HepG2 (cell line): ENCODE measurements around the gene H19. TPM values are rescaled to one million over a fixed set of nuclear protein-coding genes. Genes with fewer than 3 reads are reported as not detected.
A peak's percentile ranks its signal among the peaks of the same experiment; 100 is the strongest.

Source experiments
- ATAC-seq: fragments of 200-7000 bp; cut with Tn5 transposase; 3 replicates; pipeline ENCODE4 v1.9.1; 2020; ENCODE audit warnings: mild to moderate bottlenecking, moderate library complexity
- BruUV-seq: library from RNA; stranded (reverse); fragments of 400-500 nt; replicated peaks from 2 replicates; lab custom pipeline; 2021; lab: Mats Ljungman, UMichigan
- CTCF ChIA-PET: fragments of 300-600 bp; formaldehyde crosslinking; extraction: SDS; loops from one replicate; lab custom pipeline; 2021; ENCODE audit warnings: low total read pairs, inconsistent platforms, low intra/inter-chr PET ratio; lab: Yijun Ruan, JAX
- POLR2A ChIA-PET: fragments of 350-600 bp; sonication (Branson Sonifier 250); formaldehyde crosslinking; loops from one replicate; lab custom pipeline; 2020; ENCODE audit warnings: antibody characterized with exemption, inconsistent platforms; lab: Yijun Ruan, JAX
- DNase-seq: peaks from one replicate; pipeline ENCODE4 v3.0.0-alpha.2; 2015; ENCODE audit warnings: low spot score
- FAIRE-seq: peaks from 3 replicates; lab custom pipeline; 2011; peaks lifted over from hg19 to GRCh38; lab: Jason Lieb, UNC
- H2AFZ ChIP-seq: one replicate; pipeline ENCODE4 v1.6.1; 2011; ENCODE audit warnings: low read length, inconsistent platforms
- H3K27ac ChIP-seq: fragments of 300-600 bp; 3 replicates; pipeline ENCODE4 v1.8.0; 2011; ENCODE audit warnings: mixed run types, mild to moderate bottlenecking, mixed read lengths, low read length, inconsistent platforms; ENCODE audit not compliant: insufficient read depth; ENCODE audit errors: extremely low read length
- H3K27me3 ChIP-seq, 2 experiments: fragments of 200-600 bp in 1 of 2; 2 replicates in 1 of 2; 3 replicates in 1 of 2; pipeline versions ENCODE4 v1.6.0 to v1.8.0; 2011; ENCODE audit warnings: low read length in 2 of 2, mild to moderate bottlenecking in 2 of 2, moderate library complexity in 2 of 2, inconsistent platforms in 1 of 2; ENCODE audit not compliant: insufficient read depth in 2 of 2, control insufficient read depth in 1 of 2
- H3K36me3 ChIP-seq, 2 experiments: fragments of 200-600 bp in 1 of 2; replicated peaks in 1 of 2; 2 replicates in 1 of 2; 3 replicates in 1 of 2; pipeline versions ENCODE4 v1.5.1 to v1.8.0; 2011; ENCODE audit warnings: low read length in 2 of 2, inconsistent platforms in 1 of 2; ENCODE audit not compliant: insufficient read depth in 2 of 2, control insufficient read depth in 1 of 2
- H3K4me1 ChIP-seq: 2 replicates; pipeline ENCODE4 v1.5.1; 2012; ENCODE audit warnings: low read length, inconsistent platforms; ENCODE audit not compliant: insufficient read depth
- H3K4me2 ChIP-seq: 2 replicates; pipeline ENCODE4 v1.6.0; 2011; ENCODE audit warnings: low read depth, low read length, inconsistent platforms
- H3K4me3 ChIP-seq, 3 experiments: fragments of 200-600 bp in 1 of 3; sonication (generic), shearing (Covaris generic) in 1 of 3; replicated peaks in 1 of 3; 2 replicates each; pipeline ENCODE4 v1.5.1; 2011 to 2016; ENCODE audit warnings: low read length in 3 of 3, inconsistent platforms in 2 of 3, low read depth in 2 of 3, mild to moderate bottlenecking in 2 of 3, control low read depth in 1 of 3, mixed read lengths in 1 of 3; ENCODE audit not compliant: insufficient read depth in 1 of 3
- H3K79me2 ChIP-seq: one replicate; pipeline ENCODE4 v1.6.1; 2011; ENCODE audit warnings: low read length, inconsistent platforms; ENCODE audit not compliant: insufficient read depth
- H3K9ac ChIP-seq: 2 replicates; pipeline ENCODE4 v1.6.0; 2011; ENCODE audit warnings: mild to moderate bottlenecking, low read depth, low read length, inconsistent platforms; ENCODE audit not compliant: insufficient read depth
- H3K9me3 ChIP-seq: 2 replicates; pipeline ENCODE4 v1.5.1; 2012; ENCODE audit warnings: mild to moderate bottlenecking, low read length
- H4K20me1 ChIP-seq: 2 replicates; pipeline ENCODE4 v1.6.0; 2011; ENCODE audit warnings: inconsistent platforms, mild to moderate bottlenecking, low read length, moderate library complexity; ENCODE audit not compliant: insufficient read depth
- ARNT2 ChIP-seq: sonication (generic); formaldehyde crosslinking; IDR thresholded peaks from 2 replicates; pipeline ENCODE4 v1.8.0; 2022; ENCODE audit warnings: mild to moderate bottlenecking, low read depth, missing genetic modification reagents, moderate library complexity
- EED ChIP-seq: sonication (generic); formaldehyde crosslinking; IDR thresholded peaks from 2 replicates; pipeline ENCODE4 v1.5.0; 2020; ENCODE audit warnings: mild to moderate bottlenecking, missing genetic modification reagents
- SAFB2 ChIP-seq: sonication (generic); formaldehyde crosslinking; IDR thresholded peaks from 2 replicates; pipeline ENCODE4 v1.5.1; 2020; ENCODE audit warnings: missing genetic modification reagents, low read depth, mild to moderate bottlenecking, borderline replicate concordance
- SIN3B ChIP-seq: fragments of 150-350 bp; IDR thresholded peaks from 2 replicates; pipeline ENCODE4 v1.6.1; 2014; ENCODE audit warnings: low read length
- SRY ChIP-seq: sonication (generic); formaldehyde crosslinking; IDR thresholded peaks from 2 replicates; pipeline ENCODE4 v1.8.0; 2022; ENCODE audit warnings: mild to moderate bottlenecking, missing genetic modification reagents
- ZBTB38 ChIP-seq: sonication (generic); formaldehyde crosslinking; IDR thresholded peaks from 2 replicates; pipeline ENCODE4 v1.5.1; 2020; ENCODE audit warnings: mild to moderate bottlenecking, missing genetic modification reagents
- ZBTB7A ChIP-seq: sonication (generic); formaldehyde crosslinking; IDR thresholded peaks from 2 replicates; pipeline ENCODE4 v1.8.0; 2022; ENCODE audit warnings: mild to moderate bottlenecking, missing genetic modification reagents
- ZFX ChIP-seq: sonication (generic); formaldehyde crosslinking; IDR thresholded peaks from 2 replicates; pipeline ENCODE4 v1.4.0; 2020; ENCODE audit warnings: mild to moderate bottlenecking, low read depth, missing genetic modification reagents, moderate library complexity
- WGBS: methylation state at CpG from one replicate; pipeline ENCODE4 v1.1.6; 2017; ENCODE audit warnings: low lambda C conversion rate; 5-methylcytosine and 5-hydroxymethylcytosine counted together
- in situ Hi-C: cut with HindIII; loops from 2 replicates; pipeline ENCODE4 v1.10.0; 2017; ENCODE audit warnings: low pct_unique_long_range_greater_than_20kb; ENCODE audit not compliant: extremely low pct_ligation_motif_present
- intact Hi-C: fragments of 100-400 bp; cut with micrococcal nuclease; formaldehyde crosslinking; loops from one replicate; pipeline ENCODE4 v1.10.0; 2022; ENCODE audit not compliant: unreplicated experiment
- polyA plus RNA-seq, 8 experiments: library from polyadenylated mRNA; depleted of rRNA in 3 of 8; stranded (reverse) in 7 of 8; unstranded in 1 of 8; fragments of >200 nt; fragmentation: Illumina TruSeq in 4 of 8; extraction: Trizol in 4 of 8; gene quantifications; 2 replicates each; pipeline versions ENCODE4 v1.2.1 to v1.2.3, GENCODE V29; 2011 to 2016; ENCODE audit warnings: low read depth in 4 of 8, missing spikeins in 1 of 8, mixed read lengths in 1 of 8; ENCODE audit not compliant: insufficient read depth in 1 of 8
- total RNA-seq, 5 experiments: library from RNA; depleted of rRNA; stranded (reverse); fragments of >200 nt; fragmentation: Illumina TruSeq; extraction: Trizol; gene quantifications; 2 replicates each; pipeline ENCODE4 v1.2.3, GENCODE V29; 2016; ENCODE audit warnings: low read depth in 1 of 5

H19 gene
- total and polyA plus RNA-seq, 2 of the 13 experiments (the other 11 are each of a cell fraction or from before 2014, with no cell fraction given): 1.2 to 2.4 TPM

GRCh38 chr11:1998290-1998689 lies 648 bp upstream of the H19 start (continued):
- TF ChIP-seq EED (no peak), ZBTB7A (CRISPR knock-in tag) (no peak)
- TF ChIP-seq, all 625 proteins: peak for 0

GRCh38 chr11:1994121-1994520 lies 3.5 kb downstream of the H19 start:
- Histone ChIP-seq H3K4me2 (no peak overlapping the region), H3K27ac (no peak overlapping the region), H3K4me1 (no peaks in the 10 kb centered on the region), H3K79me2 (no peaks in the 10 kb centered on the region), H3K9ac (no peak overlapping the region), H2AFZ (no peak overlapping the region), H4K20me1 (no peaks in the 10 kb centered on the region), H3K27me3 (no peaks in the 10 kb centered on the region), H3K4me3 (no peak overlapping the region), H3K9me3 (no peaks in the 10 kb centered on the region), H3K36me3 (no peaks in the 10 kb centered on the region)
- ChIA-PET CTCF (no interaction called here), POLR2A (interaction anchor here (15.1 kb wide), 1 partner anchor 24 kb away, joined by 720 read pairs; no protein-coding TSS in a partner anchor)
- TF ChIP-seq EED: no peak
- no peak for TF ChIP-seq SIN3B
- intact Hi-C loops: no loop called here
- ATAC-seq: no peak
- FAIRE-seq: no peak
- BruUV-seq: no TSS peak
- in situ Hi-C loops: no loop called here
- WGBS: 98% methylated on average over 4 of the region's 13 CpGs
- no peak for DNase-seq

GRCh38 chr11:1992111-1992510 lies 5.5 kb downstream of the H19 start:
- H3K4me1 ChIP-seq: no peaks in the 10 kb centered on the region
- intact Hi-C loops: no loop called here
- no peak overlapping the region for H2AFZ ChIP-seq
- no TSS peak for BruUV-seq
- no peaks in the 10 kb centered on the region for H4K20me1 ChIP-seq
- ATAC-seq: no peak
- no peaks in the 10 kb centered on the region for H3K9me3 ChIP-seq
- no peak overlapping the region for H3K4me2 ChIP-seq
- H3K4me3 ChIP-seq: no peak overlapping the region
- no peaks in the 10 kb centered on the region for H3K79me2 ChIP-seq
- no peak for FAIRE-seq
- no peak for DNase-seq
- TF ChIP-seq SAFB2 (CRISPR knock-in tag): no peak
- TF ChIP-seq ZBTB38: peak; percentile 83
- TF ChIP-seq ZFX (CRISPR knock-in tag): no peak
- TF ChIP-seq ARNT2 (CRISPR knock-in tag): no peak
- no peak for TF ChIP-seq SRY
- in situ Hi-C loops: no loop called here
- no peak overlapping the region for H3K27ac ChIP-seq
- no peak overlapping the region for H3K9ac ChIP-seq
- H3K36me3 ChIP-seq: no peaks in the 10 kb centered on the region
- 98% methylated on average over 10 of the region's 26 CpGs for WGBS
- ChIA-PET CTCF (no interaction called here), POLR2A (interaction anchor here (0.7 to 15.1 kb wide), 7 partner anchors 18 to 301 kb away, joined by 4 to 720 read pairs (median 95); partner anchors contain the start of genes IGF2 and MRPL23)
- H3K27me3 ChIP-seq: no peaks in the 10 kb centered on the region
